ENCODE data around the gene BAIAP2L1.

- TF ChIP-seq CTCF (conservative IDR thresholded peaks at IDR 0.05; ENCODE audit: low read depth in 2 of 2) (no peak), REST (IDR thresholded peaks at IDR 0.05; ENCODE audit: unreplicated experiment) (no peak), JUNB (IDR thresholded peaks at IDR 0.05; ENCODE audit: unreplicated experiment) (no peak), POLR2AphosphoS5 (IDR thresholded peaks at IDR 0.05; ENCODE audit: low read depth) (no peak), EZH2phosphoT487 (IDR thresholded peaks at IDR 0.05; ENCODE audit: unreplicated experiment) (no peak), STAT1 (IDR thresholded peaks at IDR 0.05; ENCODE audit: unreplicated experiment) (no peak), CREB1 (CRISPR knock-in tag; IDR thresholded peaks at IDR 0.05; ENCODE audit: low read depth) (no peak), EZH2 (IDR thresholded peaks at IDR 0.05; ENCODE audit: low read depth, unreplicated experiment) (no peak), ZNF114 (CRISPR knock-in tag; IDR thresholded peaks at IDR 0.05) (no peak), ZNF331 (CRISPR knock-in tag; IDR thresholded peaks at IDR 0.05; ENCODE audit: low read depth) (no peak), ETS1 (IDR thresholded peaks at IDR 0.05) (no peak), ZNF462 (CRISPR knock-in tag; IDR thresholded peaks at IDR 0.05) (no peak), NANOG (IDR thresholded peaks at IDR 0.05; ENCODE audit: borderline replicate concordance) (no peak)
Measured at GRCh38 chr7:98368716-98369115, 32.2 kb downstream of the BAIAP2L1 start.

Measured in GM23338 (cell line).